HG03139 (cell line): Measurements from ENCODE around the gene HAGH.

ENCODE experiments used
- ATAC-seq: cut with Tn5 transposase; IDR thresholded peaks from one replicate; pipeline ENCODE4 v1.9.1; 2021; ENCODE audit not compliant: unreplicated experiment

The HAGH gene

GRCh38 chr16:1765826-1766225 lies 60.8 kb downstream of the HAGH start:
- ATAC-seq, result no peak

- ATAC-seq, result no peak
Measured at GRCh38 chr16:1764971-1765370, 61.7 kb downstream of the HAGH start.

GRCh38 chr16:1763521-1764511 lies 62.8 kb downstream of the HAGH start:
- no peak for ATAC-seq

- no peak for ATAC-seq
Measured at GRCh38 chr16:1762879-1763520, 63.6 kb downstream of the HAGH start.

- ATAC-seq, result no peak
Measured at GRCh38 chr16:1762196-1762878, 64.3 kb downstream of the HAGH start.

GRCh38 chr16:1761751-1762150 lies 64.9 kb downstream of the HAGH start:
- no peak for ATAC-seq

GRCh38 chr16:1760911-1761310 lies 65.7 kb downstream of the HAGH start:
- ATAC-seq, result no peak

- ATAC-seq, result no peak
Measured at GRCh38 chr16:1759511-1759910, 67.1 kb downstream of the HAGH start.

- no peak for ATAC-seq
Measured at GRCh38 chr16:1758923-1759322, 67.7 kb downstream of the HAGH start.

GRCh38 chr16:1757714-1758461 lies 68.7 kb downstream of the HAGH start:
- no peak for ATAC-seq
